Endothelial cell of umbilical vein (primary cell): Measurements from ENCODE around the gene TMEM178B.

Source experiments
- CTCF ChIP-seq, 2 donors: IDR thresholded peaks; 1 replicate in 1 of 2; 2 replicates in 1 of 2; pipeline ENCODE4 v1.5.1; 2011; ENCODE audit warnings: low read length in 2 of 2, mild to moderate bottlenecking in 2 of 2, moderate library complexity in 2 of 2, control low read depth in 1 of 2, inconsistent platforms in 1 of 2, low read depth in 1 of 2; ENCODE audit not compliant: insufficient read depth in 1 of 2; ENCODE audit errors: extremely low read depth in 1 of 2
- EZH2 ChIP-seq: IDR thresholded peaks from 2 replicates; pipeline ENCODE4 v1.6.1; 2012; ENCODE audit warnings: borderline replicate concordance, low read depth, mild to moderate bottlenecking, moderate library complexity, low read length, inconsistent platforms; ENCODE audit not compliant: severe bottlenecking
- FOS ChIP-seq: IDR thresholded peaks from 2 replicates; pipeline ENCODE4 v1.6.1; 2011; ENCODE audit warnings: mild to moderate bottlenecking, low read length, moderate library complexity, borderline replicate concordance; ENCODE audit not compliant: insufficient read depth
- JUN ChIP-seq: IDR thresholded peaks from 2 replicates; pipeline ENCODE4 v1.6.1; 2011; ENCODE audit warnings: borderline replicate concordance, low read depth; ENCODE audit not compliant: insufficient read length, insufficient read depth
- MAX ChIP-seq: IDR thresholded peaks from 2 replicates; pipeline ENCODE4 v1.6.1; 2011; ENCODE audit not compliant: insufficient read depth, insufficient read length
- MYC ChIP-seq: IDR thresholded peaks from one replicate; pipeline ENCODE4 v1.6.1; 2011; ENCODE audit warnings: mild to moderate bottlenecking, low read depth, low read length
- POLR2A ChIP-seq: IDR thresholded peaks from 2 replicates; pipeline ENCODE4 v1.6.1; 2012; ENCODE audit warnings: low read depth, mild to moderate bottlenecking, control low read depth, low read length
- POLR2AphosphoS5 ChIP-seq: IDR thresholded peaks from 2 replicates; pipeline ENCODE4 v1.6.1; 2012; ENCODE audit warnings: low read depth, mild to moderate bottlenecking, control low read depth, low read length, moderate library complexity; ENCODE audit not compliant: insufficient read depth

- no peak for TF ChIP-seq POLR2A
- TF ChIP-seq CTCF (IDR thresholded peaks at IDR 0.05; ENCODE audit: extremely low read depth in 1 of 2, insufficient read depth in 1 of 2, low read depth in 1 of 2, low read length in 2 of 2), result no peak
- no peak for TF ChIP-seq POLR2AphosphoS5
- TF ChIP-seq FOS, result no peak
- TF ChIP-seq MAX, result no peak
- no peak for TF ChIP-seq EZH2
- TF ChIP-seq MYC, result no peak
- TF ChIP-seq JUN, result no peak
Measured at GRCh38 chr7:141527076-141527475, 453.2 kb downstream of the TMEM178B start.
